Activated gamma-delta T cell (primary cell): ENCODE results near the gene PRR23A.
"Not testable (repeated sequence)": the region's sequence is repeated elsewhere in the genome, so short reads cannot be mapped to it uniquely, and the experiment has no call there.

Experiments used
- DNase-seq: peaks from one replicate; lab custom pipeline; 2025; lab: John Stamatoyannopoulos, UW
- total RNA-seq, 2 donors: gene quantifications; one replicate each; lab custom pipeline; 2026; lab: John Stamatoyannopoulos, UW

Gene PRR23A
- total RNA-seq: 0 to 0.04 reads per million in 2 donors

DNA sequence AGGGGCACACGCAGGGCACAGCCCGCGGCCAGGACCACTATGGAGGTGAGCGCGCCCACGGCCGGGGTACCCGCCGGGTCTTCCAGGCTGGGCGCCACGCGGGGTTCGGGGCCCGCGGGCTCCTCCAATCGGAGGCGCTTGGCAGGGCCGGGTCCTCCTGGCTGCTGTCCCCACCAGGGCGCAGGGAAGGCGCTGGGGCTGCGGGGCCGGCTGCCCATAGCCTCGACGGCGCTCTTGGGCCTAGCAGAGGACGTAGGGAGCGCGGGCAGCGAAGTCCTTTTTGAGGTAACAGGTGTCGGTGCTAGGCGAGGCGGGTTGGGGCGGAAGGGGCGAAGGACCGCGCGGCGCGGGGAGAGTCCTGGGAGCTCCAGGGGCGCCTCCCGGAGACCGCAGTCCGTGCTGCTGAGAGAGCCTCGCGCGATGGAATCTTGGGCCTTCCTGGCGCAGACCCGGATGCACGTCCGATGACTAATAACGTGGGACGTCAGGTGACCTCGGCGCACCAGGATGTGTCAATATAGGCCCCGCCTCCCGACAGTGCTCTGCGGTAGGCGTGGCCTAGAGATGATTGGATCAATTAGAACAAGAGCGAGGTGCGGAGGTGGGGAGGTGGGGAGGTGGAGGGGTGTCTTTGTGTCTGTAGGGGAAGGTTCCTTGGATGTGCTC, at the start of gene PRR23A:
PRR23A (minus strand) TSS at position 218 of the 666 bp plus-strand sequence; CDS start at position 218, 0 bp downstream.
- peak; percentile 3 for DNase-seq

DNA sequence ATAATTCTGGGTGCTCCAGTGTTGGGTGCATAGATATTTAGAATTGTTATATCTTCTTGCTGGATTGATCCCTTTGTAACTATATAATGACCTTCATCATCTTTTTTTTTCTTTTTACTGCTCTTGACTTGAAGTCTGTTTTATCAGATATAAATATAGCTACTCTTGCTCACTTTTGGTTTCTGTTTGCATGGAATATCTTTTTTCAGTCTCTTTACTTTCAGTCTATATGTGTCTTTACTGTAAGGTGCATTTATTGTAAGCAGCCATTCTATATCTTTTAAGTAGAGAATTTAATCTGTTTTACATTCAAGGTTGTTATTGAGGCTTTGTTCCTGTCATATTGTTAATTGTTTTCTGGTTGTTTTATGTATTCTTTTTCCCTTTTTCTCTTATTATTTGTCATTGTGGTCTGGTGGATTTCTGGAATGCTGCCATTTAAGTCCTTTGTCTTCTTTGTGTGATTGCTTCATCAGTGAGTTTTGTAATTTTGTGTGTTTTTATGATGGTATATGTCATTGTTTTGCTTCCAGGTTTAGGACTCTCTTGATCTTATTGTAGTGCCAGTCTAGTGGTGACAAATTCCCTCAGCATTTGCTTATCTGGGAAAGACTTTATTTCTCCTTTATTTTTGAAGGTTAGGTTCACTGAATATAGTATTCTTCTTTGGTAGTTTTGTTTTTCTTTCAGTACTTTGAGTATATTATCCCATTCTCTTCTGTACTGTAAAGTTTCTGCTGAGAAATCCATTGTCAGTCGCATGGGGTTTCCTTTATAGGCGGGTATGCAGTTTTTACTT, 46.9 kb upstream of the PRR23A start:
- DNase-seq: no peak

- DNase-seq: no peak
Observed at GRCh38 chr3:139044366-139045210, 38.5 kb upstream of the PRR23A start, which contains the start of gene PRR23C. TSS of gene PRR23C (minus strand) at chr3:139044892. CDS start at chr3:139044620, 272 bp downstream.

DNA sequence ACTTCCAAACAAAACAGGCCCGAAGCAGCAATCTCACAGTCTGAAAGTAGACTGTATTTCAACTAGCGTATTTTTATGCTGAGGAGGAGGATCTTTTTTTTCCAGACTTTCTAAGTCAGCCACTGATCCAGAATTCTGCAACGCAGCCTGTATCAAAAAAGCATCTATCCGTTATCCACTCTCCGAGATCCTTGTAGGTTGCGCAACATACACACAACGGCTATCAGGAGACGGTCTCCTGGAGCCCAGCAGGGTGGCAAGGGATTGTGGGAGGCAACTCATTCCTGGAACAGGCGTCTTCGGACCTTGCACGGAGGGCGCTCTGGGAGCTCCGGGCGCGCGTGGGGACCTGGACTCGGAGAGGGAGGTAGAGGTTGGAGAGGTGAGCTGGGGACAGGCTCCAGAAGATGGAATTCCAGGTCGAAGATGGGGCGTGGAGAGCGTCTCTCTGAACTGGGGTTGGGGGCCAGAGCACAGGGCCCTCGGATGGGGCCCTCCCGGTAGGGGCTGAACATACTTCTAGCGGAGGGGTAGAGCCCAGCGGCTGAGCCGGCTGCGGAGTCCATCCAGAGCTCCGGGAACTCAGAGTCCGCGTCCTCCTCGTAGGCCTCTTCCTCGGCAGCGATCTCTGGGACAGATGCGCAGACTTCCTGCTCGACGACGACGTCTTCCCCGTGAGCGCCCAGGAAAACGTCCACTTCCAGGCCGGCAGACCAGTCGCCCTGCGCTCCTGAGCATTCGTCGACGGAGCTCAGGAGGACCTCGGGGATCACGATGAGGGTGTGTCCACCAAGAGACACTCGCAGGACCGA, 37.7 kb upstream of the PRR23A start:
- DNase-seq: no peak

GRCh38 chr3:139037478-139037877, 31.4 kb upstream of the PRR23A start:
- no peak for DNase-seq

- no peak for DNase-seq
Observed at GRCh38 chr3:139032326-139033002, 26.4 kb upstream of the PRR23A start.

DNA sequence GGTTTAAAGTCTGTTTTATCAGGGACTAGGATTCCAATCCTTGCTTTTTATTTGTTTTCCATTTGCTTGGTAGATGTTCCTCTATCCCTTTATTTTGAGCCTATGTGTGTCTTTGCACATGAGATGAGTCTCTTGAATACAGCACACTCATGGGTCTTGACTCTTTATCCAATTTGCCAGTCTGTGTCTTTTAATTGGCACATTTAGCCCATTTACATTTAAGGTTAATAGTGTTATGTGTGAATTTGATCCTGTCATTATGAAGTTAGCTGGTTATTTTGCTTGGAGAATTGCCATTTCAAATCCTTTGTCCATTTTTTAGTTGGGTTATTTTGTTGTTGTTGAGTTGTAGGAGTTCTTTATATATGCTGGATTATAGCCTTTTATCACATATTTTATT, 24.5 kb upstream of the PRR23A start:
- not testable (repeated sequence) for DNase-seq

GRCh38 chr3:139024968-139025367, 18.9 kb upstream of the PRR23A start:
- DNase-seq: no peak

DNA sequence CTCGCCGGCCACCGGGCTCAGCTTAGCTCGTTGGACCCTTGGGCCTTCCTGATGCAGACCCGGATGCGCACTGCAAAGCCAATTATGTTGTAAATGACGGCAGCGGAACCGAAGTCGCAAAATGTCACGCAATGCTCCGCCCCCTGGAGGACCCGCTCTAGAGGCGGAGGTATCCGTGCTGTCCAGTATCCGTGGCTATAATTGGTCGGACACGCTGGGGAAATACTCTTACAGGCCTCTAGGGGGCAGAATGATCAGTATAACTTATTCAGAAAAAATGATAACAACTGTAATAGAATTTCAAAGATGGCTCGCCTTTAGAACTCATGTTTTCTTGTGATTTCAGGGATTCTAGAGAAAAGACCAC, 14.8 kb upstream of the PRR23A start, which contains the start of gene PRR23B:
PRR23B (minus strand) TSS at position 59 of the 367 bp plus-strand sequence. CDS start 265 bp downstream, outside the sequence.
- no peak for DNase-seq

DNA sequence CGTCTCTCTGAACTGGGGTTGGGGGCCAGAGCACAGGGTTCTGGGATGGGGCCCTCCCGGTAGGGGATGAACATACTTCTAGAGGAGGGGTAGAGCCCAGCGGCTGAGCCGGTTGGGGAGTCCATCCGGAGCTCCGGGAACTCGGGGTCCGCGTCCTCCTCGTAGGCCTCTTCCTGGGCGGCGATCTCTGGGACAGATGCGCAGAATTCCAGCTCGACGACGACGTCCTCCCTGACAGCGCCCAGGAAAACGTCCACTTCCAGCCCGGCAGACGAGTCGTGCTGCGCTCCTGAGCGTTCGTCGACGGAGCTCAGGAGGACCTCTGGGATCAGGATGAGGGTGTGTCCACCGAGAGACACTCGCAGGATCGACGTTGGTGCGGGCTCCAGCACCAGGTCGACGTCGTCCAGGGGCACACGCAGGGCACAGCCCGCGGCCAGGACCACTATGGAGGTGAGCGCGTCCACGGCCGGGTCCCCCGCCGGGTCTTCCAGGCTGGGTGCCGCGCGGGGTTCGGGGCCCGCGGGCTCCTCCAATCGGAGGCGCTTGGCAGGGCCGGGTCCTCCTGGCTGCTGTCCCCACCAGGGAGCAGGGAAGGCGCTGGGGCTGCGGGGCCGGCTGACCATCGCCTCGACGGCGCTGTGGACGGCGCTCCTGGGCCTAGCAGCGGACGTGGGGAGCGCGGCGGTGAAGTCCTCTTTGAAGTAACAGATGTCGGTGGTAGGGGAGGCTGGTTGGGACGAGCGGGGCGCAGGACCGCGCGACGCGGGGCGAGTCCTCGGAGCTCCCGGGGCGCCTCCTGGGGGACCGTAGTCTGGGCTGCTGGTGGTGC, 14.2 kb upstream of the PRR23A start:
- no peak for DNase-seq

GRCh38 chr3:139016430-139017048, 10.5 kb upstream of the PRR23A start:
- DNase-seq: no peak

DNA sequence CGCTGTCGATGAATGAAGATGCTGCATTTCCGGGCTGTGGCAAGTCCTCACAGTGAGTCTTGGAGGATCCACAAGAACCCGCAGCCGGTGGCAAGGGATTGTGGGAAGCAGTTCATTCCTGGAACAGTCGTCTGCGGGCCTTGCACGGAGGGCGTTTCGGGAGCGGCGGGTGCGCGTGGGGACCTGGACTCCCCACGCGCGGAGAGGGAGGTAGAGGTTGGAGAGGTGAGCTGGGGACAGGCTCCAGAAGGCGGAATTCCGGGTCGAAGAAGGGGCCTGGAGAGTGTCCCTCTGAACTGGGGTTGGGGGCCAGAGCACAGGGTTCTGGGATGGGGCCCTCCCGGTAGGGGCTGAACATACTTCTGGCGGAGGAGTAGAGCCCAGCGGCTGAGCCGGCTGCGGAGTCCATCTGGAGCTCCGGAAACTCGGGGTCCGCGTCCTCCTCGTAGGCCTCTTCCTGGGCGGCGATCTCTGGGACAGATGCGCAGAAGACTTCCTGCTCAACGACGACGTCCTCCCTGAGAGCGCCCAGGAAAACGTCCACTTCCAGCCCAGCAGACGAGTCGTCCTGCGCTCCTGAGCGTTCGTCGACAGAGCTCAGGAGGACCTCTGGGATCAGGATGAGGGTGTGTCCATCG, 593 bp downstream of the PRR23A start:
- peak; percentile 2 for DNase-seq

DNA sequence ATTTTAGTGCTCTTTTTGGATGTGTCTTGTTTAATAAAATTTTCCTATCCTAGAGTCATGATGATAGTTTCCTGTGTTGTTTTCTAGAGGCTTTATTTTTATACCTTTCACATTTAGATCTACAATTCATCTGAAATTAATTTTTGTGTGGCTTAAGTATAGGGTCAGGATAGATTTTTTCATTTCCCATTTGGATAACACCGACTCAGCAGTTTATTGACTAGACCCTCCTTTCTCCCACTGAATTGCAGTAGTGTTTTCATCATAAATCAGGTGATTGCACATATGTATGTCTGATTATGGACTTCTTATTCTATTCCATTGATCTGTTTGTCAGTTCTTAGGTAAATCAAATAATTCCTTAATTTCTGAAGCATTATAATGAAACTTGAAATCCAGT, 10.4 kb downstream of the PRR23A start:
- DNase-seq: no peak

DNA sequence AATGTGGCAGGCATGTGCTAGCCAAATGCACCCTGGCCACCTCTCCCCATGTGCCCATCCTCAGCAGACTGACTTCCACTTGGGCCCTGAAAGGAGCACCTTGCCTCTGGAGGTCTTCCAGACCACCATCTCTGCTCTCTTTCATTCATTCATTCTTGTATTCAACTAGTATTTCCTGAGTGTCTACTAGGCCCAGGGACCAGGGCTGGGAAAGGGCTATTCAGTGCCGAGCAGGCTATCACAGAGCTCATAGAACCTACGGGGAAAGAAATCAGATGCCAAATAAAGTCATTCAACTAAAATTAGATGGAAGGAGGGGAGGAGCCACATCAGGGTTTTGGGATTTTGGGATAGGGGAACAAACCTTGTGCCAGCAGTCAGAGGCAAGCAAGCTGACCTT, 18.9 kb downstream of the PRR23A start:
- no peak for DNase-seq

DNA sequence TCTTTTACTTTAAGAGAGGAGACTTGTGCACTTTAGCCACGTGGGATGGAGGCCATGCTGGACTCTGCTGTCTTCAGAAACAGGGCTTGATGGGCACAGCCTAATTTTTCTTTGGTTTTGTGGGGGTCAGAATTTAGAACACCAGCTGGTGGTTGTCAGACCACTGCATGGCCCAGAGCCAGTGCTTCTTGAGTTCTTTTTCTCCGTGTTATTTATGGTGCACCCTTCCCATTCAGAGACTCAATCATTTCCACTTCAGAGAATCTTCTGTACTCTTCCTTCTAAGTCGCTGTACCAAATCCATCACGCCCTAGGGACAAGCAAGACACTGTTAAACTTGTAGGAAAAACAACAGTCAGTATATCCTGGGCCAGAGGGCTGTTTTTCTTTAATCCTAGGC, 20.1 kb downstream of the PRR23A start:
- no peak for DNase-seq

GRCh38 chr3:138984816-138985215, 21.3 kb downstream of the PRR23A start:
- no peak for DNase-seq

DNA sequence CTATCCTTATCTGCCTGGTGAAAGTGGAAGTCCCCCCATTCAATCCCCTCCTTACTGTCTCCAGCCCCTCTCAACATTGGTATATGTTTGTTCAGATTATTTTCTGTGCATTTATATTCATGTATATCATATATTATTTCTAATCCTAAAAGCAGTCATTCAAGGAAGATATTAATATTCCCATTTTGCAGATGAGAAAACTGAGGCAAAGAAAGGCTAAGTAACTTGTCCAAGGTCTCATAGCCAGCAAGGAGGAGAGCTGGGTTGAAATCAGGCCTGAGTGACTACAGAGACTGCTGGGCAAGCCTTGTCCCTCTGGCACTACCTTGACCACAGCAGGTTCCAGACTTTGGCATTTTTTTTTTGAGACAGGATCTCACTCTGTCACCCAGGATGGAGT, 30.0 kb downstream of the PRR23A start:
- no peak for DNase-seq

DNA sequence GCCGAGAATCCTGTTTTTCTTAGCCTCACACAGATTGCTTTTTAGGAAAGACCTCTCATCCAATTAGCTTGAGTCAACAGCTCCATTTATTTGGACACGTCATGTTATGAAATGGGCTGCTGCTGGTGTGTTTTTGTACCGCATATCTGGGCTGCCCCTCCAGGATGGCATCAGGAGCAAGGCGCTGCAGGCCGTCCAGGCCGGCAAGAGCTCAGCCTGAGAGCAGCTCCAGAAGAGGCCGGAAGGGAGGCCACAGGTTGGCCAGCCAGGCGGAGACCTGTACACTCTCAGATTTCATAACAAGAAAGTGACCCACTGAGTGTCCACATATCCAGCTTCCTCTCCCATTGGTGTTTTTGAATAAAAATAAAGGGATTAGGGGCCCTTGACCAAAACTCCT, 30.7 kb downstream of the PRR23A start:
- no peak for DNase-seq

DNA sequence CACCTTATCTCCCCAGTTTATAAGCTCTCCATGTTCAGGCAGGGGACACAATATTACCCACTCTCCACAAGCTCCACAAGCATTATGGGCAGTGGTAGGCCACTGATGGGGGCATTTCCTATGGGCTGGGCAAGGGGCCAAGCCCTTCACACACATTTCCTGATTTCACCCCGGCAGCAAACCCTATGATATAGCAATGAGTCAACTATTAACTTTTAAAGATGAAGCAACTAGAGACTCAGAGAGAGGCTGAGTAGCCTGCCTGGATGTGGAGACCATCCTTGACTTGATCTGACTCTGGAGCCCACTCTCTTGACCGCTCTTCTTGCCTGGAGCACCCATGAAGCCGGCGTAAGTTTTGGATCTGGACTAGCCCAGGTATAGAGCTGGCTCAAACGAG, 31.6 kb downstream of the PRR23A start:
- DNase-seq: no peak
